Skeletal muscle tissue (tissue), 4 donors: ENCODE measurements around the gene MYO16. TPM values are rescaled to one million over a fixed set of nuclear protein-coding genes. Genes with fewer than 3 reads are reported as not detected.

ENCODE experiments used
- H3K27ac ChIP-seq: one replicate; pipeline ENCODE4 v1.7.0; 2013; ENCODE audit warnings: mild to moderate bottlenecking, low read depth, low read length, inconsistent platforms
- H3K27me3 ChIP-seq, 3 donors: one replicate each; pipeline ENCODE4 v1.7.0; 2013; ENCODE audit warnings: low read length in 3 of 3; ENCODE audit not compliant: control insufficient read depth in 3 of 3, insufficient read depth in 3 of 3
- H3K36me3 ChIP-seq, 3 donors: one replicate each; pipeline ENCODE4 v1.7.0; 2013; ENCODE audit warnings: low read length in 3 of 3; ENCODE audit not compliant: control insufficient read depth in 3 of 3, insufficient read depth in 3 of 3
- H3K4me1 ChIP-seq, 3 donors: one replicate each; pipeline ENCODE4 v1.7.0; 2013; ENCODE audit warnings: low read length in 3 of 3, mild to moderate bottlenecking in 3 of 3; ENCODE audit not compliant: control insufficient read depth in 3 of 3, insufficient read depth in 3 of 3
- H3K4me3 ChIP-seq, 3 donors: one replicate each; pipeline ENCODE4 v1.7.0; 2013; ENCODE audit warnings: low read length in 3 of 3
- H3K9ac ChIP-seq, 3 donors: one replicate each; pipeline ENCODE4 v1.7.0; 2013; ENCODE audit warnings: low read length in 3 of 3, mild to moderate bottlenecking in 3 of 3, moderate library complexity in 2 of 3, low read depth in 1 of 3
- H3K9me3 ChIP-seq, 3 donors: one replicate each; pipeline ENCODE4 v1.7.0; 2013; ENCODE audit warnings: low read length in 3 of 3; ENCODE audit not compliant: control insufficient read depth in 3 of 3
- total RNA-seq: library from RNA; depleted of rRNA; stranded (reverse); fragments of >200 nt; gene quantifications from one replicate; pipeline ENCODE4 v1.2.3, GENCODE V29; 2014
- donor health status: Osteomylitis.

MYO16 gene
- total RNA-seq, 1 donor from 2014 or later, result 43.8 TPM

DNA sequence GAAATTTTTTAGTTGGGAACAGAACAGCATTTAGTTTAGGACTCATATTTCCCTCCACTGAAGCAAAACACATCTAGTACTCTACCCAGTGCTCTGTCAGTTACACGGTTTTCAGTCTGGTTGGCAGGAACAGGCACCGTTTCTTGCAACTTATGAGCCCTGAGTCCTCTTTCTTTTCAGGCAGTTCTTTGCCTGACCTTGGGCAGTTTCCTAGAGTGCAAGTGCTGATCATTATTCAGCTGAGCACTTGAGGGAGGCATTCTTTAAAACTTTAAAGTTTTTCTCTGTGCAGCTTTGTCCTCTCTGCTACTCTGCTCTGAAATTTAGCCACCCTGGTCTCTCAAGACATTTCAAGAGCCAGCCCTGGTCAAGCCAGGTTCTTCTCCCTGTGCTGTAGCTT lies 96.1 kb downstream of the MYO16 start:
- Histone ChIP-seq H3K27me3 (no peaks in the 10 kb centered on the region), H3K4me3 (no peak overlapping the region), H3K9ac (no peak overlapping the region), H3K27ac (no peak overlapping the region), H3K36me3 (no peaks in the 10 kb centered on the region), H3K4me1 (no peaks in the 10 kb centered on the region), H3K9me3 (no peaks in the 10 kb centered on the region)

- H3K4me1 ChIP-seq, result no peaks in the 10 kb centered on the region
- no peak overlapping the region for H3K4me3 ChIP-seq
- H3K9me3 ChIP-seq, result no peaks in the 10 kb centered on the region
- H3K9ac ChIP-seq, result no peak overlapping the region
- no peak overlapping the region for H3K27ac ChIP-seq
- no peaks in the 10 kb centered on the region for H3K36me3 ChIP-seq
- no peaks in the 10 kb centered on the region for H3K27me3 ChIP-seq
Measured at GRCh38 chr13:108728370-108728769, 99.0 kb downstream of the MYO16 start.

GRCh38 chr13:108733022-108733560 lies 103.7 kb downstream of the MYO16 start:
- Histone ChIP-seq H3K4me1 (no peaks in the 10 kb centered on the region), H3K9ac (no peak overlapping the region), H3K27ac (no peak overlapping the region), H3K9me3 (no peaks in the 10 kb centered on the region), H3K4me3 (no peak overlapping the region), H3K36me3 (no peaks in the 10 kb centered on the region), H3K27me3 (no peaks in the 10 kb centered on the region)

DNA sequence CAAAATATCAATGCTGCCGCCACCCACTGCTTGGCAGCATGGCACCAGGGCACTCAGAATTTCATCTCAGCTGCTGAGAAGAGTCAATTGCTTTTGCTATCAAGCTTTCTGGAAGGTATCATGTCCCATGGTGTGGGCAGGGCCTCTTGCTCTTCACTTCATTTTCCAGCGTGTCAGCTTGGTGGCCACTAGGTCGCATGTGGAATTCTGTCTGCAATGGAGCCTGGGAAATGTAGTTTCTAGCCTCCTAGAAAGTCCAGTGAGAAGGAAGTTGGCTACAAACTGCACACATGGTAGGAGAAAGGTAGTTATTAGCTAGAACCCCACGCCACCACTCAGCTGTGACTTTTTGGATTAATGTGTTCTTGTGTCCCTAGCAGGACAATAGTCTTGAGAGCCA lies 105.3 kb downstream of the MYO16 start:
- no peak overlapping the region for H3K27ac ChIP-seq
- H3K9ac ChIP-seq, result no peak overlapping the region
- no peak overlapping the region for H3K4me3 ChIP-seq
- no peaks in the 10 kb centered on the region for H3K27me3 ChIP-seq
- no peaks in the 10 kb centered on the region for H3K9me3 ChIP-seq
- H3K4me1 ChIP-seq, result no peaks in the 10 kb centered on the region
- H3K36me3 ChIP-seq, result no peaks in the 10 kb centered on the region

DNA sequence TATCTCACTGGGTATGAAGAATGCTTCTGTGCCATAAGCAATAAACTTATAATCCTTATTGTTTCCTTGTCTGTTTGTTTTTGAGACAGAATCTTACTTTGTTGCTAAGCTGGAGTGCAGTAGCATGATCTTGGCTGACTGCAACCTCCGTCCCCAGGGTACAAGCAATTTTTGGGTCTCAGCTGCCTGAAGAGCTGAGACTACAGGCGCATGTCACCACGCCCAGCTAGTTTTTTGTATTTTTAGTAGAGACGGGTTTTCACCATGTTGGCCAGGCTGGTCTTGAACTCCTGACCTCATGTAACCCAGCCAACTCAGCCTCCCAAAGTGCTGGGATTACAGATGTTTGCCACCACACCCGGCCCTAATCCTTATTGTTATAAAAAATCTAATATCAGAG lies 112.5 kb downstream of the MYO16 start:
- Histone ChIP-seq H3K9ac (no peak overlapping the region), H3K27me3 (no peaks in the 10 kb centered on the region)

DNA sequence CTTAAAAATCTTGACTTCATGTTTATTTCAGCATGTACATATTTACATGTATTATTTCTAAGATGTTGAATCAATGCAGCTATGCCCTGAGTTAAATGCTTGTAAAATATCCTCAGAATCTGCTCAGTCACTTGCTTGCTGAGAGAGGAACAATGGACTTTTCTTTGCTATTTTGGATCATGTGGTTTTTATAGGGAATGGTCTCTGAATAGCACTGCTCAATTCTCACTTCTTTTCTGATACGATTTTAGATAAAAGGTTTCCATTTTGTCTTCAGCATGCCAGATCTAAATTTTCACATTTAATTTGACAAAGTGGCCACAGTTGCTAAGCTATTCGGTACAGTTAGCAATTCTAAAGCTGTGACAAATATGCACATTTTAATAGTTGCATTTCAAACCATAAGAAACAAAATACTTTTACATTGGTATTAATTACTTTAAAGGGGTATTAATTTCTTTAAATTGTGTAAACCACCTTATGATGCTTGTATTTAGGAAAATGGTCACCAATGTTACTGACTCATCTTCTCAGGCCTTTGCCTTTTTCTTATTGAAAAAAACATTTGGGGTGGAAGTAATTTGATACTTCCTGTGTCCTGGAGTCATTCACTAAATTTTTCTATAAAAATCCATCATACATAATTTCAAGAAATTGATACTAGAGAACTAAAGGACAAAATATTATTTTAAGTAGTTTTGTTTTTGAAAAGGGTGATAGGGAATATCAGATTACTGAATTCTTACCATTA lies 113.5 kb downstream of the MYO16 start:
- Histone ChIP-seq H3K9ac (no peak overlapping the region), H3K27ac (no peak overlapping the region), H3K4me3 (no peak overlapping the region), H3K9me3 (peaks cover 0 to 3% (median 0%) of the 10 kb centered on the region in 3 donors), H3K27me3 (no peaks in the 10 kb centered on the region), H3K4me1 (no peaks in the 10 kb centered on the region), H3K36me3 (no peaks in the 10 kb centered on the region)

More for the DNA sequence above, 112.5 kb downstream of the MYO16 start:
- Histone ChIP-seq H3K36me3 (no peaks in the 10 kb centered on the region), H3K27ac (no peak overlapping the region), H3K4me1 (no peaks in the 10 kb centered on the region), H3K9me3 (peaks cover 0 to 3% (median 0%) of the 10 kb centered on the region in 3 donors), H3K4me3 (no peak overlapping the region)

GRCh38 chr13:108743522-108743921 lies 114.1 kb downstream of the MYO16 start:
- peaks cover 0 to 3% (median 0%) of the 10 kb centered on the region in 3 donors for H3K9me3 ChIP-seq
- H3K27ac ChIP-seq, result no peak overlapping the region
- no peaks in the 10 kb centered on the region for H3K27me3 ChIP-seq
- H3K4me3 ChIP-seq, result no peak overlapping the region
- no peaks in the 10 kb centered on the region for H3K36me3 ChIP-seq
- H3K9ac ChIP-seq, result no peak overlapping the region
- no peaks in the 10 kb centered on the region for H3K4me1 ChIP-seq

DNA sequence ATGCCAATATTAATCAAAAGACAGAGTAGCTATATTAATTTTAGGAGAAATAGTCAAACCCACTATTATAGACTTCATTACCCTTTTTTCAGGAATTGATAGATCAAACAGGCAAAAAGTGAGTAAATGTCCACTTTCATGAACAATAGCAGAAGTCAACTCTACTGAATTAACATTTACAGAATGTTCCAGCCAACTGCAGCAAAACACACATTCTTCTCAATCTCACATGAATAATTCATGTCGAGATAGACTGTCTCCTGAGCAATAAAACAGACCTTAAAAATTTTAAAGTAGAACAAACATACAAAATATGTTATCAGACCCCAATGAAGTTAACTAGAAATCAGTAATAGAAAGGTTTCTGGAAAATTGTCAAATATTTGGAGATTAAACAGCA lies 118.4 kb downstream of the MYO16 start:
- H3K9ac ChIP-seq, result no peak overlapping the region

GRCh38 chr13:108752276-108752675 lies 122.9 kb downstream of the MYO16 start:
- Histone ChIP-seq H3K9ac (no peak overlapping the region), H3K27me3 (no peaks in the 10 kb centered on the region), H3K36me3 (no peaks in the 10 kb centered on the region), H3K27ac (no peak overlapping the region), H3K9me3 (no peaks in the 10 kb centered on the region), H3K4me1 (no peaks in the 10 kb centered on the region), H3K4me3 (no peak overlapping the region)

More for the DNA sequence above, 118.4 kb downstream of the MYO16 start:
- no peaks in the 10 kb centered on the region for H3K9me3 ChIP-seq
- H3K36me3 ChIP-seq, result no peaks in the 10 kb centered on the region
- no peaks in the 10 kb centered on the region for H3K4me1 ChIP-seq
- no peaks in the 10 kb centered on the region for H3K27me3 ChIP-seq
- H3K4me3 ChIP-seq, result no peak overlapping the region
- no peak overlapping the region for H3K27ac ChIP-seq

DNA sequence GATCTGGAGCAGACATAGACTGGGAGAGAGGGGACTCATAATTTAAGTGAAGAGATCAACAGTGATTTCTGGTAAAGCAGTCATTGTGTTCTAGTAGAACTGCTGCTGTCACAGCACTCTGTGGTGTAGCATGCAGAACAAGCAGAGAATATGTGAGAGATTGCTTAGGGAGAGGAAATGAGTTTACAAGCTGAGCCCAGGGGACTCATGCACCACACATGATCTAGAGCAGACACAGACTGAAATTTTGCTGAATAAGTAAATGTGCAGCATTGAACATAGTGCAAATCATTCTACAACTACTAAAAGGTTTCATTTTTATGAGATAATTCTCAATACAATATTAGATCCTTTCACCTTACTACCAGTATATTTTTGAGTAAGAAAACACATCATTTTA lies 125.7 kb downstream of the MYO16 start:
- Histone ChIP-seq H3K4me3 (no peak overlapping the region), H3K9me3 (no peaks in the 10 kb centered on the region), H3K36me3 (no peaks in the 10 kb centered on the region), H3K4me1 (no peaks in the 10 kb centered on the region), H3K9ac (no peak overlapping the region), H3K27ac (no peak overlapping the region), H3K27me3 (no peaks in the 10 kb centered on the region)
